ENCODE results near the gene RPL37. TPM values are rescaled to one million over a fixed set of nuclear protein-coding genes. Genes with fewer than 3 reads are reported as not detected.

Gene RPL37
- total and polyA plus RNA-seq, 9 of the 15 experiments (the other 6 are each of a cell fraction or from before 2014, with no cell fraction given), result 2,342 to 7,963 (median 4,091) TPM

- peak; percentile 90 for TF ChIP-seq ZHX1 (conservative IDR thresholded peaks at IDR 0.05; ENCODE audit: low read length)
- peak; percentile 100 for TF ChIP-seq ZFX (CRISPR knock-in tag; IDR thresholded peaks at IDR 0.05)
- TF ChIP-seq SRF (CRISPR knock-in tag; IDR thresholded peaks at IDR 0.05), result 0 out of 4 replicates have a peak, but pooled peaks of 1 of the 2 experiments have one; percentile 22
- no peak for TF ChIP-seq ZNF785 (CRISPR knock-in tag; IDR thresholded peaks at IDR 0.05)
- TF ChIP-seq ZBTB26 (CRISPR knock-in tag; IDR thresholded peaks at IDR 0.05), result no peak
- TF ChIP-seq KAT8 (IDR thresholded peaks at IDR 0.05; ENCODE audit: low read depth), result no peak
- TF ChIP-seq ZNF707 (CRISPR knock-in tag; conservative IDR thresholded peaks at IDR 0.05), result no peak
- TF ChIP-seq KDM1A (IDR thresholded peaks at IDR 0.05), result peak in 1 of 2 experiments; percentile 26; a peak in 2 of 4 replicates
- TF ChIP-seq IFI16 (CRISPR knock-in tag; IDR thresholded peaks at IDR 0.05), result no peak
- TF ChIP-seq ZC3H4 (CRISPR knock-in tag; IDR thresholded peaks at IDR 0.05; ENCODE audit: borderline replicate concordance), result no peak
- no peak for TF ChIP-seq ID3 (CRISPR knock-in tag; IDR thresholded peaks at IDR 0.05)
- TF ChIP-seq ID3 (tag; IDR thresholded peaks at IDR 0.05), result peak; percentile 58; the same call in 1 of the 2 replicates
- TF ChIP-seq ZKSCAN1 (IDR thresholded peaks at IDR 0.05; ENCODE audit: low read depth, low read length), result peak; percentile 84; the same call in 1 of the 2 replicates
- TF ChIP-seq PATZ1 (CRISPR knock-in tag; IDR thresholded peaks at IDR 0.05; ENCODE audit: borderline replicate concordance), result peak; percentile 69; the same call in 1 of the 2 replicates
- peak; percentile 5 for TF ChIP-seq CTCFL (IDR thresholded peaks at IDR 0.05; ENCODE audit: borderline replicate concordance, insufficient read depth, low read depth, low read length, poor library complexity, severe bottlenecking)
- TF ChIP-seq RB1 (IDR thresholded peaks at IDR 0.05; ENCODE audit: low read depth), result peak; percentile 95
- TF ChIP-seq SIN3A (IDR thresholded peaks at IDR 0.05; ENCODE audit: borderline replicate concordance in 2 of 2, control insufficient read depth in 1 of 2, low read depth in 2 of 2, low read length in 2 of 2), result peak; percentile 66 to 84; a peak in 3 of 4 replicates
Observed at GRCh38 chr5:40834849-40835787, at the start of gene RPL37 (continued).
